ENCODE results near the gene LRRTM2. TPM values are rescaled to one million over a fixed set of nuclear protein-coding genes. Genes with fewer than 3 reads are reported as not detected.

The LRRTM2 gene
- total RNA-seq, 5 donors from 2014 or later (not counting 1 experiment from before 2014, with no cell fraction given) = 0.03 to 0.33 (median 0.16) TPM; not detected in 1

- Mint-ChIP-seq H3K36me3 (peaks cover 15% of the 10 kb centered on the region), H3K27me3 (no peaks in the 10 kb centered on the region), H3K4me3 (no peak overlapping the region), H3K9me3 (no peaks in the 10 kb centered on the region), H3K27ac (no peak overlapping the region), H3K4me1 (peaks cover 6 to 12% (median 7%) of the 10 kb centered on the region in 3 donors)
- ChIA-PET CTCF (no interaction called here), POLR2A (no interaction called here)
- H3K4me3 ChIP-seq (ENCODE audit: control insufficient read depth in 1 of 2, extremely low read depth in 1 of 2, low read length in 1 of 2) = no peak overlapping the region
- 78% methylated on average over 3 of the region's 10 CpGs for WGBS (ENCODE audit: insufficient coverage)
- no peaks in the 10 kb centered on the region for H3K4me1 ChIP-seq (ENCODE audit: control insufficient read depth in 1 of 2, extremely low read depth in 1 of 2, insufficient read depth in 2 of 2, low read length in 2 of 2)
- H3K27me3 ChIP-seq (replicated peaks in 1 of 2; ENCODE audit: control insufficient read depth in 2 of 2, extremely low read depth in 1 of 2, insufficient read depth in 2 of 2, low read length in 1 of 2) = no peaks in the 10 kb centered on the region
- ATAC-seq (replicated peaks in 1 of 4) = no peak
- no peaks in the 10 kb centered on the region for H3K36me3 ChIP-seq (ENCODE audit: control insufficient read depth in 2 of 2, extremely low read depth in 1 of 2, insufficient read depth in 1 of 2, low read length in 1 of 2)
- H3K9me3 ChIP-seq = no peaks in the 10 kb centered on the region
- DNase-seq = no peak
- H3K27ac ChIP-seq (ENCODE audit: low read length) = no peak overlapping the region
These were observed 28.1 kb upstream of the LRRTM2 start for GRCh38 chr5:138903130-138903775.

- Histone ChIP-seq H3K27me3 (replicated peaks in 1 of 2; ENCODE audit: control insufficient read depth in 2 of 2, extremely low read depth in 1 of 2, insufficient read depth in 2 of 2, low read length in 1 of 2) (no peaks in the 10 kb centered on the region), H3K4me3 (ENCODE audit: control insufficient read depth in 1 of 2, extremely low read depth in 1 of 2, low read length in 1 of 2) (no peak overlapping the region), H3K36me3 (ENCODE audit: control insufficient read depth in 2 of 2, extremely low read depth in 1 of 2, insufficient read depth in 1 of 2, low read length in 1 of 2) (no peaks in the 10 kb centered on the region), H3K27ac (ENCODE audit: low read length) (no peak overlapping the region), H3K9me3 (no peaks in the 10 kb centered on the region), H3K4me1 (ENCODE audit: control insufficient read depth in 1 of 2, extremely low read depth in 1 of 2, insufficient read depth in 2 of 2, low read length in 2 of 2) (no peaks in the 10 kb centered on the region)
- no peak overlapping the region for H3K4me3 Mint-ChIP-seq
- H3K4me1 Mint-ChIP-seq = peaks cover 6 to 12% (median 7%) of the 10 kb centered on the region in 3 donors
- CTCF ChIA-PET = no interaction called here
- WGBS (ENCODE audit: insufficient coverage) = no CpG with 5 or more reads among the region's 2 CpGs
- no peaks in the 10 kb centered on the region for H3K9me3 Mint-ChIP-seq
- POLR2A ChIA-PET = no interaction called here
- no peaks in the 10 kb centered on the region for H3K27me3 Mint-ChIP-seq
- no peak for DNase-seq
- peaks cover 13% of the 10 kb centered on the region for H3K36me3 Mint-ChIP-seq
- H3K27ac Mint-ChIP-seq = no peak overlapping the region
- ATAC-seq (replicated peaks in 1 of 4) = no peak
These were observed 26.6 kb upstream of the LRRTM2 start for GRCh38 chr5:138901716-138902115.

- ATAC-seq (replicated peaks in 1 of 4) = peak in 2 of 4 experiments; percentile 43 to 63
- CTCF ChIA-PET = interaction anchor here in 1 of 2 donors (0.6 kb wide), 1 partner anchor 456 kb away, joined by 4 read pairs; no protein-coding TSS in a partner anchor
These were observed 25.3 kb upstream of the LRRTM2 start for GRCh38 chr5:138900281-138900965.

GRCh38 chr5:138898742-138899141 lies 23.6 kb upstream of the LRRTM2 start:
- Histone ChIP-seq H3K4me3 (ENCODE audit: control insufficient read depth in 1 of 2, extremely low read depth in 1 of 2, low read length in 1 of 2) (no peak overlapping the region), H3K9me3 (no peaks in the 10 kb centered on the region), H3K4me1 (ENCODE audit: control insufficient read depth in 1 of 2, extremely low read depth in 1 of 2, insufficient read depth in 2 of 2, low read length in 2 of 2) (no peaks in the 10 kb centered on the region), H3K36me3 (ENCODE audit: control insufficient read depth in 2 of 2, extremely low read depth in 1 of 2, insufficient read depth in 1 of 2, low read length in 1 of 2) (no peaks in the 10 kb centered on the region), H3K27me3 (replicated peaks in 1 of 2; ENCODE audit: control insufficient read depth in 2 of 2, extremely low read depth in 1 of 2, insufficient read depth in 2 of 2, low read length in 1 of 2) (no peaks in the 10 kb centered on the region), H3K27ac (ENCODE audit: low read length) (no peak overlapping the region)
- peaks cover 6 to 12% (median 7%) of the 10 kb centered on the region in 3 donors for H3K4me1 Mint-ChIP-seq
- WGBS (ENCODE audit: insufficient coverage) = no CpG with 5 or more reads among the region's 2 CpGs
- H3K27ac Mint-ChIP-seq = no peak overlapping the region
- H3K36me3 Mint-ChIP-seq = peaks cover 3% of the 10 kb centered on the region
- CTCF ChIA-PET = no interaction called here
- DNase-seq = no peak
- H3K4me3 Mint-ChIP-seq = no peak overlapping the region
- no peak for ATAC-seq (replicated peaks in 1 of 4)
- POLR2A ChIA-PET = no interaction called here
- no peaks in the 10 kb centered on the region for H3K27me3 Mint-ChIP-seq
- no peaks in the 10 kb centered on the region for H3K9me3 Mint-ChIP-seq

More at GRCh38 chr5:138900281-138900965, 25.3 kb upstream of the LRRTM2 start:
- no peaks in the 10 kb centered on the region for H3K27me3 ChIP-seq (replicated peaks in 1 of 2; ENCODE audit: control insufficient read depth in 2 of 2, extremely low read depth in 1 of 2, insufficient read depth in 2 of 2, low read length in 1 of 2)
- Mint-ChIP-seq H3K27me3 (no peaks in the 10 kb centered on the region), H3K9me3 (no peaks in the 10 kb centered on the region), H3K36me3 (peaks cover 7% of the 10 kb centered on the region), H3K27ac (no peak overlapping the region), H3K4me1 (peaks cover 6 to 12% (median 7%) of the 10 kb centered on the region in 3 donors), H3K4me3 (no peak overlapping the region)
- WGBS (ENCODE audit: insufficient coverage) = no CpG with 5 or more reads among the region's 6 CpGs
- no peaks in the 10 kb centered on the region for H3K36me3 ChIP-seq (ENCODE audit: control insufficient read depth in 2 of 2, extremely low read depth in 1 of 2, insufficient read depth in 1 of 2, low read length in 1 of 2)
- H3K27ac ChIP-seq (ENCODE audit: low read length) = no peak overlapping the region
- no peak for DNase-seq
- no peaks in the 10 kb centered on the region for H3K9me3 ChIP-seq
- POLR2A ChIA-PET = no interaction called here
- H3K4me1 ChIP-seq (ENCODE audit: control insufficient read depth in 1 of 2, extremely low read depth in 1 of 2, insufficient read depth in 2 of 2, low read length in 2 of 2) = no peaks in the 10 kb centered on the region
- no peak overlapping the region for H3K4me3 ChIP-seq (ENCODE audit: control insufficient read depth in 1 of 2, extremely low read depth in 1 of 2, low read length in 1 of 2)

GRCh38 chr5:138898299-138898698 lies 23.2 kb upstream of the LRRTM2 start:
- Mint-ChIP-seq H3K9me3 (no peaks in the 10 kb centered on the region), H3K4me1 (peaks cover 6 to 12% (median 7%) of the 10 kb centered on the region in 3 donors), H3K4me3 (no peak overlapping the region), H3K27me3 (no peaks in the 10 kb centered on the region), H3K36me3 (peaks cover 2% of the 10 kb centered on the region), H3K27ac (no peak overlapping the region)
- H3K27ac ChIP-seq (ENCODE audit: low read length) = no peak overlapping the region
- WGBS (ENCODE audit: insufficient coverage) = no CpG with 5 or more reads among the region's 1 CpG
- no peaks in the 10 kb centered on the region for H3K9me3 ChIP-seq
- ChIA-PET POLR2A (no interaction called here), CTCF (interaction anchor here in 1 of 2 donors (0.7 kb wide), 1 partner anchor 18 kb away, joined by 3 read pairs; no protein-coding TSS in a partner anchor)
- no peak for ATAC-seq (replicated peaks in 1 of 4)
- no peaks in the 10 kb centered on the region for H3K36me3 ChIP-seq (ENCODE audit: control insufficient read depth in 2 of 2, extremely low read depth in 1 of 2, insufficient read depth in 1 of 2, low read length in 1 of 2)
- no peaks in the 10 kb centered on the region for H3K27me3 ChIP-seq (replicated peaks in 1 of 2; ENCODE audit: control insufficient read depth in 2 of 2, extremely low read depth in 1 of 2, insufficient read depth in 2 of 2, low read length in 1 of 2)
- no peaks in the 10 kb centered on the region for H3K4me1 ChIP-seq (ENCODE audit: control insufficient read depth in 1 of 2, extremely low read depth in 1 of 2, insufficient read depth in 2 of 2, low read length in 2 of 2)
- no peak overlapping the region for H3K4me3 ChIP-seq (ENCODE audit: control insufficient read depth in 1 of 2, extremely low read depth in 1 of 2, low read length in 1 of 2)
- DNase-seq = no peak

GRCh38 chr5:138895918-138896317 lies 20.8 kb upstream of the LRRTM2 start:
- ChIA-PET CTCF (no interaction called here), POLR2A (interaction anchor here in 1 of 2 donors (0.7 kb wide), 1 partner anchor 127 kb away, joined by 5 read pairs; no protein-coding TSS in a partner anchor)
- H3K9me3 Mint-ChIP-seq = peaks cover 3 to 4% (median 3%) of the 10 kb centered on the region in 3 donors
- no peaks in the 10 kb centered on the region for H3K36me3 ChIP-seq (ENCODE audit: control insufficient read depth in 2 of 2, extremely low read depth in 1 of 2, insufficient read depth in 1 of 2, low read length in 1 of 2)
- H3K27me3 Mint-ChIP-seq = no peaks in the 10 kb centered on the region
- no peaks in the 10 kb centered on the region for H3K9me3 ChIP-seq
- no peak overlapping the region for H3K4me3 ChIP-seq (ENCODE audit: control insufficient read depth in 1 of 2, extremely low read depth in 1 of 2, low read length in 1 of 2)
- H3K4me1 ChIP-seq (ENCODE audit: control insufficient read depth in 1 of 2, extremely low read depth in 1 of 2, insufficient read depth in 2 of 2, low read length in 2 of 2) = no peaks in the 10 kb centered on the region
- DNase-seq (no peak), ATAC-seq (replicated peaks in 1 of 4) (no peak)
- no peak overlapping the region for H3K27ac ChIP-seq (ENCODE audit: low read length)
- WGBS (ENCODE audit: insufficient coverage) = no CpG with 5 or more reads among the region's 1 CpG
- no peak overlapping the region for H3K27ac Mint-ChIP-seq
- H3K27me3 ChIP-seq (replicated peaks in 1 of 2; ENCODE audit: control insufficient read depth in 2 of 2, extremely low read depth in 1 of 2, insufficient read depth in 2 of 2, low read length in 1 of 2) = no peaks in the 10 kb centered on the region
- H3K36me3 Mint-ChIP-seq = peaks cover 8% of the 10 kb centered on the region
- peaks cover 6 to 7% (median 7%) of the 10 kb centered on the region in 3 donors for H3K4me1 Mint-ChIP-seq
- no peak overlapping the region for H3K4me3 Mint-ChIP-seq

Measured in T-cell (primary cell).